ENCODE data around the gene RNF208. TPM values are rescaled to one million over a fixed set of nuclear protein-coding genes. Genes with fewer than 3 reads are reported as not detected.

The RNF208 gene
- total and polyA plus RNA-seq, 10 of the 15 experiments (the other 5 are each of a cell fraction or from before 2014, with no cell fraction given), result 0.06 to 10.7 (median 0.77) TPM

DNA sequence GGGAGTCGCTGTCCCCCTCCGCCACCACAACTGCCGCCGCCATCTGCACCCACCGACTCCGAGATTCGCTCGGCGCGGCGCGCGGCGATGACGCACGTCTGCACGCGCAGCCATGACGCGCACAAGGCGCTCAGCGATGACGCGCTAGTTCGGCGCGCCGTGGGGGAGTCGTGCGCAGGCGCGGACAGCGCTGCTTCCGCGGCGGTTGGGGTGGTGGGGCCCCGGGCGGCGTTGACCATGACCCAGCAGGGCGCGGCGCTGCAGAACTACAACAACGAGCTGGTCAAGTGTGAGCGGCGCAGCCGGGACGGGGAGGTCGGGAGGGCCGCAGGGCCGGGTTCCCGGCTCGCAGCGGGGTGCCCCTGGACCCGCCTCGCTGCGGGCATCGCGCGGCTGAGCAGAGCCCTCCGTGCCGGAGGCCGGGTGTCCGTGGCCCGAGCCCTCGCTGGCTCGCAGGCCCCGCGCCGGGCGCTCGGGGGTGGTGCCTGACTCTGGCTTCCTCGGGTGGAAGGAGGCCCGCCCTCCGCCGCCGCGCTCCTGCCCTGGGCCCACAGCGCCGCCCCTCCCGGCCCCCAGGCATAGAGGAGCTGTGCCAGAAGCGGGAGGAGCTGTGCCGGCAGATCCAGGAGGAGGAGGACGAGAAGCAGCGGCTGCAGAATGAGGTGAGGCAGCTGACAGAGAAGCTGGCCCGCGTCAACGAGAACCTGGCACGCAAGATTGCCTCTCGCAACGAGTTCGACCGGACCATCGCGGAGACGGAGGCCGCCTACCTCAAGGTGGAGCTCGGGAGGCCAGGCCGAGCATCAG lies 33.3 kb downstream of the RNF208 start, which contains the start of the genes ANAPC2 and SSNA1 (continued):
- TF ChIP-seq, protein P1, sequence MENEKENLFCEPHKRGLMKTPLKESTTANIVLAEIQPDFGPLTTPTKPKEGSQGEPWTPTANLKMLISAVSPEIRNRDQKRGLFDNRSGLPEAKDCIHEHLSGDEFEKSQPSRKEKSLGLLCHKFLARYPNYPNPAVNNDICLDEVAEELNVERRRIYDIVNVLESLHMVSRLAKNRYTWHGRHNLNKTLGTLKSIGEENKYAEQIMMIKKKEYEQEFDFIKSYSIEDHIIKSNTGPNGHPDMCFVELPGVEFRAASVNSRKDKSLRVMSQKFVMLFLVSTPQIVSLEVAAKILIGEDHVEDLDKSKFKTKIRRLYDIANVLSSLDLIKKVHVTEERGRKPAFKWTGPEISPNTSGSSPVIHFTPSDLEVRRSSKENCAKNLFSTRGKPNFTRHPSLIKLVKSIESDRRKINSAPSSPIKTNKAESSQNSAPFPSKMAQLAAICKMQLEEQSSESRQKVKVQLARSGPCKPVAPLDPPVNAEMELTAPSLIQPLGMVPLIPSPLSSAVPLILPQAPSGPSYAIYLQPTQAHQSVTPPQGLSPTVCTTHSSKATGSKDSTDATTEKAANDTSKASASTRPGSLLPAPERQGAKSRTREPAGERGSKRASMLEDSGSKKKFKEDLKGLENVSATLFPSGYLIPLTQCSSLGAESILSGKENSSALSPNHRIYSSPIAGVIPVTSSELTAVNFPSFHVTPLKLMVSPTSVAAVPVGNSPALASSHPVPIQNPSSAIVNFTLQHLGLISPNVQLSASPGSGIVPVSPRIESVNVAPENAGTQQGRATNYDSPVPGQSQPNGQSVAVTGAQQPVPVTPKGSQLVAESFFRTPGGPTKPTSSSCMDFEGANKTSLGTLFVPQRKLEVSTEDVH (IDR thresholded peaks at IDR 0.05; ENCODE audit: low read depth, partially characterized antibody), result no peak
- TF ChIP-seq CHD4 (IDR thresholded peaks at IDR 0.05) (no peak), HCFC1 (IDR thresholded peaks at IDR 0.05; ENCODE audit: low read length) (peak; percentile 93), NFYA (IDR thresholded peaks at IDR 0.05; ENCODE audit: borderline replicate concordance, low read depth, low read length) (no peak), ESRRA (IDR thresholded peaks at IDR 0.05; ENCODE audit: low read length) (peak; percentile 83; the same call in 1 of the 2 replicates), NR2C1 (IDR thresholded peaks at IDR 0.05) (peak; percentile 66), ZNF384 (IDR thresholded peaks at IDR 0.05; ENCODE audit: borderline replicate concordance, low read depth, low read length) (0 out of 2 replicates have a peak, but pooled peaks have one; percentile 26), YY1 (IDR thresholded peaks at IDR 0.05; ENCODE audit: low read depth, low read length) (peak; percentile 95)
- TF ChIP-seq, protein P2, sequence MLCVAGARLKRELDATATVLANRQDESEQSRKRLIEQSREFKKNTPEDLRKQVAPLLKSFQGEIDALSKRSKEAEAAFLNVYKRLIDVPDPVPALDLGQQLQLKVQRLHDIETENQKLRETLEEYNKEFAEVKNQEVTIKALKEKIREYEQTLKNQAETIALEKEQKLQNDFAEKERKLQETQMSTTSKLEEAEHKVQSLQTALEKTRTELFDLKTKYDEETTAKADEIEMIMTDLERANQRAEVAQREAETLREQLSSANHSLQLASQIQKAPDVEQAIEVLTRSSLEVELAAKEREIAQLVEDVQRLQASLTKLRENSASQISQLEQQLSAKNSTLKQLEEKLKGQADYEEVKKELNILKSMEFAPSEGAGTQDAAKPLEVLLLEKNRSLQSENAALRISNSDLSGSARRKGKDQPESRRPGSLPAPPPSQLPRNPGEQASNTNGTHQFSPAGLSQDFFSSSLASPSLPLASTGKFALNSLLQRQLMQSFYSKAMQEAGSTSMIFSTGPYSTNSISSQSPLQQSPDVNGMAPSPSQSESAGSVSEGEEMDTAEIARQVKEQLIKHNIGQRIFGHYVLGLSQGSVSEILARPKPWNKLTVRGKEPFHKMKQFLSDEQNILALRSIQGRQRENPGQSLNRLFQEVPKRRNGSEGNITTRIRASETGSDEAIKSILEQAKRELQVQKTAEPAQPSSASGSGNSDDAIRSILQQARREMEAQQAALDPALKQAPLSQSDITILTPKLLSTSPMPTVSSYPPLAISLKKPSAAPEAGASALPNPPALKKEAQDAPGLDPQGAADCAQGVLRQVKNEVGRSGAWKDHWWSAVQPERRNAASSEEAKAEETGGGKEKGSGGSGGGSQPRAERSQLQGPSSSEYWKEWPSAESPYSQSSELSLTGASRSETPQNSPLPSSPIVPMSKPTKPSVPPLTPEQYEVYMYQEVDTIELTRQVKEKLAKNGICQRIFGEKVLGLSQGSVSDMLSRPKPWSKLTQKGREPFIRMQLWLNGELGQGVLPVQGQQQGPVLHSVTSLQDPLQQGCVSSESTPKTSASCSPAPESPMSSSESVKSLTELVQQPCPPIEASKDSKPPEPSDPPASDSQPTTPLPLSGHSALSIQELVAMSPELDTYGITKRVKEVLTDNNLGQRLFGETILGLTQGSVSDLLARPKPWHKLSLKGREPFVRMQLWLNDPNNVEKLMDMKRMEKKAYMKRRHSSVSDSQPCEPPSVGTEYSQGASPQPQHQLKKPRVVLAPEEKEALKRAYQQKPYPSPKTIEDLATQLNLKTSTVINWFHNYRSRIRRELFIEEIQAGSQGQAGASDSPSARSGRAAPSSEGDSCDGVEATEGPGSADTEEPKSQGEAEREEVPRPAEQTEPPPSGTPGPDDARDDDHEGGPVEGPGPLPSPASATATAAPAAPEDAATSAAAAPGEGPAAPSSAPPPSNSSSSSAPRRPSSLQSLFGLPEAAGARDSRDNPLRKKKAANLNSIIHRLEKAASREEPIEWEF (IDR thresholded peaks at IDR 0.05; ENCODE audit: insufficient replicate concordance, low read depth, low read length), result no peak
- TF ChIP-seq, protein P3, sequence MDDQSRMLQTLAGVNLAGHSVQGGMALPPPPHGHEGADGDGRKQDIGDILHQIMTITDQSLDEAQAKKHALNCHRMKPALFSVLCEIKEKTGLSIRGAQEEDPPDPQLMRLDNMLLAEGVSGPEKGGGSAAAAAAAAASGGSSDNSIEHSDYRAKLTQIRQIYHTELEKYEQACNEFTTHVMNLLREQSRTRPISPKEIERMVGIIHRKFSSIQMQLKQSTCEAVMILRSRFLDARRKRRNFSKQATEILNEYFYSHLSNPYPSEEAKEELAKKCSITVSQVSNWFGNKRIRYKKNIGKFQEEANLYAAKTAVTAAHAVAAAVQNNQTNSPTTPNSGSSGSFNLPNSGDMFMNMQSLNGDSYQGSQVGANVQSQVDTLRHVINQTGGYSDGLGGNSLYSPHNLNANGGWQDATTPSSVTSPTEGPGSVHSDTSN (IDR thresholded peaks at IDR 0.05; ENCODE audit: insufficient replicate concordance, low read depth, low read length), result no peak
- TF ChIP-seq, protein P4, sequence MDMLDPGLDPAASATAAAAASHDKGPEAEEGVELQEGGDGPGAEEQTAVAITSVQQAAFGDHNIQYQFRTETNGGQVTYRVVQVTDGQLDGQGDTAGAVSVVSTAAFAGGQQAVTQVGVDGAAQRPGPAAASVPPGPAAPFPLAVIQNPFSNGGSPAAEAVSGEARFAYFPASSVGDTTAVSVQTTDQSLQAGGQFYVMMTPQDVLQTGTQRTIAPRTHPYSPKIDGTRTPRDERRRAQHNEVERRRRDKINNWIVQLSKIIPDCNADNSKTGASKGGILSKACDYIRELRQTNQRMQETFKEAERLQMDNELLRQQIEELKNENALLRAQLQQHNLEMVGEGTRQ (IDR thresholded peaks at IDR 0.05; ENCODE audit: borderline replicate concordance, low read depth, low read length), result peak; percentile 13; the same call in 1 of the 2 replicates
- TF ChIP-seq, protein P5, sequence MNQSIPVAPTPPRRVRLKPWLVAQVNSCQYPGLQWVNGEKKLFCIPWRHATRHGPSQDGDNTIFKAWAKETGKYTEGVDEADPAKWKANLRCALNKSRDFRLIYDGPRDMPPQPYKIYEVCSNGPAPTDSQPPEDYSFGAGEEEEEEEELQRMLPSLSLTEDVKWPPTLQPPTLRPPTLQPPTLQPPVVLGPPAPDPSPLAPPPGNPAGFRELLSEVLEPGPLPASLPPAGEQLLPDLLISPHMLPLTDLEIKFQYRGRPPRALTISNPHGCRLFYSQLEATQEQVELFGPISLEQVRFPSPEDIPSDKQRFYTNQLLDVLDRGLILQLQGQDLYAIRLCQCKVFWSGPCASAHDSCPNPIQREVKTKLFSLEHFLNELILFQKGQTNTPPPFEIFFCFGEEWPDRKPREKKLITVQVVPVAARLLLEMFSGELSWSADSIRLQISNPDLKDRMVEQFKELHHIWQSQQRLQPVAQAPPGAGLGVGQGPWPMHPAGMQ (IDR thresholded peaks at IDR 0.05; ENCODE audit: borderline replicate concordance), result no peak
- TF ChIP-seq, protein P6, sequence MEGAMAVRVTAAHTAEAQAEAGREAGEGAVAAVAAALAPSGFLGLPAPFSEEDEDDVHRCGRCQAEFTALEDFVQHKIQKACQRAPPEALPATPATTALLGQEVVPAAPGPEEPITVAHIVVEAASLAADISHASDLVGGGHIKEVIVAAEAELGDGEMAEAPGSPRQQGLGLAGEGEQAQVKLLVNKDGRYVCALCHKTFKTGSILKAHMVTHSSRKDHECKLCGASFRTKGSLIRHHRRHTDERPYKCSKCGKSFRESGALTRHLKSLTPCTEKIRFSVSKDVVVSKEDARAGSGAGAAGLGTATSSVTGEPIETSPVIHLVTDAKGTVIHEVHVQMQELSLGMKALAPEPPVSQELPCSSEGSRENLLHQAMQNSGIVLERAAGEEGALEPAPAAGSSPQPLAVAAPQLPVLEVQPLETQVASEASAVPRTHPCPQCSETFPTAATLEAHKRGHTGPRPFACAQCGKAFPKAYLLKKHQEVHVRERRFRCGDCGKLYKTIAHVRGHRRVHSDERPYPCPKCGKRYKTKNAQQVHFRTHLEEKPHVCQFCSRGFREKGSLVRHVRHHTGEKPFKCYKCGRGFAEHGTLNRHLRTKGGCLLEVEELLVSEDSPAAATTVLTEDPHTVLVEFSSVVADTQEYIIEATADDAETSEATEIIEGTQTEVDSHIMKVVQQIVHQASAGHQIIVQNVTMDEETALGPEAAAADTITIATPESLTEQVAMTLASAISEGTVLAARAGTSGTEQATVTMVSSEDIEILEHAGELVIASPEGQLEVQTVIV (IDR thresholded peaks at IDR 0.05; ENCODE audit: borderline replicate concordance, partially characterized antibody), result peak; percentile 35
